HepG2 (cell line): Measurements from ENCODE around the gene CAPN9. TPM values are rescaled to one million over a fixed set of nuclear protein-coding genes. Genes with fewer than 3 reads are reported as not detected.

Experiments
- ATAC-seq: fragments of 200-7000 bp; cut with Tn5 transposase; 3 replicates; pipeline ENCODE4 v1.9.1; 2020; ENCODE audit warnings: mild to moderate bottlenecking, moderate library complexity
- BruUV-seq: library from RNA; stranded (reverse); fragments of 400-500 nt; replicated peaks from 2 replicates; lab custom pipeline; 2021; lab: Mats Ljungman, UMichigan
- CTCF ChIA-PET: fragments of 300-600 bp; formaldehyde crosslinking; extraction: SDS; loops from one replicate; lab custom pipeline; 2021; ENCODE audit warnings: low total read pairs, inconsistent platforms, low intra/inter-chr PET ratio; lab: Yijun Ruan, JAX
- POLR2A ChIA-PET: fragments of 350-600 bp; sonication (Branson Sonifier 250); formaldehyde crosslinking; loops from one replicate; lab custom pipeline; 2020; ENCODE audit warnings: antibody characterized with exemption, inconsistent platforms; lab: Yijun Ruan, JAX
- DNase-seq: peaks from one replicate; pipeline ENCODE4 v3.0.0-alpha.2; 2015; ENCODE audit warnings: low spot score
- FAIRE-seq: peaks from 3 replicates; lab custom pipeline; 2011; peaks lifted over from hg19 to GRCh38; lab: Jason Lieb, UNC
- H2AFZ ChIP-seq: one replicate; pipeline ENCODE4 v1.6.1; 2011; ENCODE audit warnings: low read length, inconsistent platforms
- H3K27ac ChIP-seq: fragments of 300-600 bp; 3 replicates; pipeline ENCODE4 v1.8.0; 2011; ENCODE audit warnings: mixed run types, mild to moderate bottlenecking, mixed read lengths, low read length, inconsistent platforms; ENCODE audit not compliant: insufficient read depth; ENCODE audit errors: extremely low read length
- H3K27me3 ChIP-seq, 2 experiments: fragments of 200-600 bp in 1 of 2; 2 replicates in 1 of 2; 3 replicates in 1 of 2; pipeline versions ENCODE4 v1.6.0 to v1.8.0; 2011; ENCODE audit warnings: low read length in 2 of 2, mild to moderate bottlenecking in 2 of 2, moderate library complexity in 2 of 2, inconsistent platforms in 1 of 2; ENCODE audit not compliant: insufficient read depth in 2 of 2, control insufficient read depth in 1 of 2
- H3K36me3 ChIP-seq, 2 experiments: fragments of 200-600 bp in 1 of 2; replicated peaks in 1 of 2; 2 replicates in 1 of 2; 3 replicates in 1 of 2; pipeline versions ENCODE4 v1.5.1 to v1.8.0; 2011; ENCODE audit warnings: low read length in 2 of 2, inconsistent platforms in 1 of 2; ENCODE audit not compliant: insufficient read depth in 2 of 2, control insufficient read depth in 1 of 2
- H3K4me1 ChIP-seq: 2 replicates; pipeline ENCODE4 v1.5.1; 2012; ENCODE audit warnings: low read length, inconsistent platforms; ENCODE audit not compliant: insufficient read depth
- H3K4me2 ChIP-seq: 2 replicates; pipeline ENCODE4 v1.6.0; 2011; ENCODE audit warnings: low read depth, low read length, inconsistent platforms
- H3K4me3 ChIP-seq, 3 experiments: fragments of 200-600 bp in 1 of 3; sonication (generic), shearing (Covaris generic) in 1 of 3; replicated peaks in 1 of 3; 2 replicates each; pipeline ENCODE4 v1.5.1; 2011 to 2016; ENCODE audit warnings: low read length in 3 of 3, inconsistent platforms in 2 of 3, low read depth in 2 of 3, mild to moderate bottlenecking in 2 of 3, control low read depth in 1 of 3, mixed read lengths in 1 of 3; ENCODE audit not compliant: insufficient read depth in 1 of 3
- H3K79me2 ChIP-seq: one replicate; pipeline ENCODE4 v1.6.1; 2011; ENCODE audit warnings: low read length, inconsistent platforms; ENCODE audit not compliant: insufficient read depth
- H3K9ac ChIP-seq: 2 replicates; pipeline ENCODE4 v1.6.0; 2011; ENCODE audit warnings: mild to moderate bottlenecking, low read depth, low read length, inconsistent platforms; ENCODE audit not compliant: insufficient read depth
- H3K9me3 ChIP-seq: 2 replicates; pipeline ENCODE4 v1.5.1; 2012; ENCODE audit warnings: mild to moderate bottlenecking, low read length
- H4K20me1 ChIP-seq: 2 replicates; pipeline ENCODE4 v1.6.0; 2011; ENCODE audit warnings: inconsistent platforms, mild to moderate bottlenecking, low read length, moderate library complexity; ENCODE audit not compliant: insufficient read depth
- FOXA3 ChIP-seq: IDR thresholded peaks from 2 replicates; pipeline ENCODE4 v1.6.1; 2016; ENCODE audit warnings: missing genetic modification reagents, missing compliant biosample characterization
- HNF4A ChIP-seq: sonication (generic); formaldehyde crosslinking; IDR thresholded peaks from 2 replicates; pipeline ENCODE4 v1.4.0; 2020; ENCODE audit warnings: missing genetic modification reagents
- HNF4G ChIP-seq, 2 experiments: sonication (generic) in 1 of 2; formaldehyde crosslinking in 1 of 2; IDR thresholded peaks; 2 replicates each; pipeline versions ENCODE4 v1.4.0 to v1.6.1; 2011 to 2020; ENCODE audit warnings: borderline replicate concordance in 2 of 2, low read depth in 2 of 2, mild to moderate bottlenecking in 2 of 2, low read length in 1 of 2, missing genetic modification reagents in 1 of 2, moderate library complexity in 1 of 2
- HOXA3 ChIP-seq: sonication (generic); formaldehyde crosslinking; IDR thresholded peaks from 2 replicates; pipeline ENCODE4 v1.5.0; 2020; ENCODE audit warnings: missing genetic modification reagents
- IRF2 ChIP-seq: IDR thresholded peaks from 2 replicates; pipeline ENCODE4 v1.6.1; 2018; ENCODE audit warnings: missing genetic modification reagents, missing compliant biosample characterization
- JUN ChIP-seq: sonication (generic); formaldehyde crosslinking; IDR thresholded peaks from 2 replicates; pipeline ENCODE4 v1.4.0; 2020; ENCODE audit warnings: mild to moderate bottlenecking, missing genetic modification reagents
- KDM5A ChIP-seq: fragments of 200-600 bp; sonication (generic); IDR thresholded peaks from 2 replicates; pipeline ENCODE4 v1.7.0; 2018; ENCODE audit warnings: antibody characterized with exemption, mild to moderate bottlenecking, low read length, borderline replicate concordance
- NKX3-1 ChIP-seq: sonication (generic); formaldehyde crosslinking; IDR thresholded peaks from 2 replicates; pipeline ENCODE4 v1.5.0; 2020; ENCODE audit warnings: missing genetic modification reagents
- PPARG ChIP-seq: conservative IDR thresholded peaks from 2 replicates; pipeline ENCODE4 v1.6.1; 2016; ENCODE audit warnings: missing biosample characterization, missing genetic modification reagents
- RAD21 ChIP-seq: fragments of 450-650 bp; formaldehyde crosslinking; IDR thresholded peaks from 2 replicates; pipeline ENCODE4 v1.5.0; 2020; ENCODE audit warnings: mild to moderate bottlenecking
- REXO4 ChIP-seq: sonication (generic); formaldehyde crosslinking; IDR thresholded peaks from 2 replicates; pipeline ENCODE4 v1.8.0; 2022; ENCODE audit warnings: missing genetic modification reagents, mild to moderate bottlenecking, borderline replicate concordance
- THAP11 ChIP-seq: IDR thresholded peaks from 2 replicates; pipeline ENCODE4 v1.6.1; 2016; ENCODE audit warnings: missing biosample characterization, missing genetic modification reagents
- ZFP1 ChIP-seq: IDR thresholded peaks from 2 replicates; pipeline ENCODE4 v1.6.1; 2016
- ZNF317 ChIP-seq: sonication (generic); formaldehyde crosslinking; IDR thresholded peaks from 2 replicates; pipeline ENCODE4 v1.5.0; 2020; ENCODE audit warnings: mild to moderate bottlenecking, missing genetic modification reagents
- ZNF547 ChIP-seq: sonication (generic); formaldehyde crosslinking; IDR thresholded peaks from 2 replicates; pipeline ENCODE4 v1.5.1; 2020; ENCODE audit warnings: mild to moderate bottlenecking, missing genetic modification reagents
- ZNF562 ChIP-seq: sonication (generic); formaldehyde crosslinking; IDR thresholded peaks from 2 replicates; pipeline ENCODE4 v1.8.0; 2022; ENCODE audit warnings: missing genetic modification reagents, borderline replicate concordance
- WGBS: methylation state at CpG from one replicate; pipeline ENCODE4 v1.1.6; 2017; ENCODE audit warnings: low lambda C conversion rate; 5-methylcytosine and 5-hydroxymethylcytosine counted together
- in situ Hi-C: cut with HindIII; loops from 2 replicates; pipeline ENCODE4 v1.10.0; 2017; ENCODE audit warnings: low pct_unique_long_range_greater_than_20kb; ENCODE audit not compliant: extremely low pct_ligation_motif_present
- intact Hi-C: fragments of 100-400 bp; cut with micrococcal nuclease; formaldehyde crosslinking; loops from one replicate; pipeline ENCODE4 v1.10.0; 2022; ENCODE audit not compliant: unreplicated experiment
- polyA plus RNA-seq, 8 experiments: library from polyadenylated mRNA; depleted of rRNA in 3 of 8; stranded (reverse) in 7 of 8; unstranded in 1 of 8; fragments of >200 nt; fragmentation: Illumina TruSeq in 4 of 8; extraction: Trizol in 4 of 8; gene quantifications; 2 replicates each; pipeline versions ENCODE4 v1.2.1 to v1.2.3, GENCODE V29; 2011 to 2016; ENCODE audit warnings: low read depth in 4 of 8, missing spikeins in 1 of 8, mixed read lengths in 1 of 8; ENCODE audit not compliant: insufficient read depth in 1 of 8
- total RNA-seq, 5 experiments: library from RNA; depleted of rRNA; stranded (reverse); fragments of >200 nt; fragmentation: Illumina TruSeq; extraction: Trizol; gene quantifications; 2 replicates each; pipeline ENCODE4 v1.2.3, GENCODE V29; 2016; ENCODE audit warnings: low read depth in 1 of 5
- TF ChIP-seq, protein P1 (sequence below): sonication (generic); formaldehyde crosslinking; IDR thresholded peaks from 2 replicates; pipeline ENCODE4 v1.5.0; 2020; ENCODE audit warnings: mild to moderate bottlenecking, low read depth, missing genetic modification reagents, borderline replicate concordance
- TF ChIP-seq, protein P2 (sequence below): sonication (generic); formaldehyde crosslinking; IDR thresholded peaks from 2 replicates; pipeline ENCODE4 v1.5.0; 2020; ENCODE audit warnings: mild to moderate bottlenecking, missing genetic modification reagents, moderate library complexity
- TF ChIP-seq, protein P3 (sequence below): sonication (generic); formaldehyde crosslinking; IDR thresholded peaks from 2 replicates; pipeline ENCODE4 v1.8.0; 2022; ENCODE audit warnings: mild to moderate bottlenecking, missing genetic modification reagents; ENCODE audit not compliant: insufficient replicate concordance

The CAPN9 gene
- total and polyA plus RNA-seq, 2 of the 13 experiments (the other 11 are each of a cell fraction or from before 2014, with no cell fraction given), result 0.04 to 0.31 TPM

DNA sequence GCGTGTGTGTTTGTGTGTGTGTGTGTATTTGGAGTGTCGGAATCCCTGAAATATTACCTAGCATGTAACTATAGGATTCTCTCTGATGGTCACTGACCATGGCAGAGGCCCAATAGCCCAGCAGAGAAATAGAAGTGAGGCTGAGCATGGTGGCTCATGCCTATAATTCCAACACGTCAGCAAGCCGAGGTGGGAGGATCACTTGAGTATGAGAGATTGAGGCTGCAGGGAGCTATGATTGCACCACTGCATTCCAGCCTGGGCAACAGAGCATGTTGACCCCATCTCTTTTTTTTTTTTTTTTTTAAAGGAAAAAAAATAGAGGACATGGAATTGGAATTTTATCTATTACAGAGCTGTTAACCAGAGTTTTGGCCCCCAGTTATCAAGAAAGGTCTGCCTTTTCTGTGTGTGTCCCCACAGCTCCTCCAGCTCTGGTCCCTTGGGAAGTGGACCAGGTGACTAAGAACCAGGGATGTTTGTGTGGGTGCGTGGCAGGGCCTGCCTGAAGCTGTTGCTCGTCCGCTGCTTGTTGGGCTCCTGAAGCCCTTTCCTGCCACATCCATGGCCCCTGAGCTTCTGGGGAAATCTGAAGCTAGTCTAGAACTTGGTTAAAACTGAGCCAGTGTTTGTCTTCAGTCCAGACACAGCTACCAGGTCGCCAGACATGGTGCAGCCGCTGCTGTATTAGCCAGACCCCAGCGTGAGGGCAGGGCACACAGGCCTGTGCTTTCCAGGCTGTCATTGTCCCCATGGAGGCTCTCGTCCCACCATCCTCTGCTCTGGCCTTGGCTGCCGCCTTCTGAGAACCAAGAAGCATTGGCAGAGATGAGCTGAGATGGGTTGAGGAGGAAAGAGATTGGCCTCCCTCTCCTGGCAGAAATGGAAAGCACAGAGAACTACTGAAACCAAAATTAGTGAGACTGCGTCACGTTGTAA, 25.5 kb downstream of the CAPN9 start:
- Histone ChIP-seq H3K4me3 (no peak overlapping the region; a peak in 1 of 6 replicates), H2AFZ (no peak overlapping the region), H3K4me2 (peak overlapping the region; percentile 67), H3K4me1 (peaks cover 34% of the 10 kb centered on the region), H3K9ac (no peak overlapping the region), H4K20me1 (no peaks in the 10 kb centered on the region), H3K36me3 (no peaks in the 10 kb centered on the region), H3K9me3 (no peaks in the 10 kb centered on the region), H3K27me3 (peaks cover 1 to 7% of the 10 kb centered on the region in 2 experiments; a peak in 3 of 5 replicates), H3K79me2 (no peaks in the 10 kb centered on the region), H3K27ac (no peak overlapping the region)
- ChIA-PET POLR2A (interaction anchor here (0.6 to 2.7 kb wide), 8 partner anchors 30 to 444 kb away, joined by 3 to 33 read pairs (median 4); partner anchors contain the start of gene AGT), CTCF (interaction anchor here (0.7 to 2.9 kb wide), 5 partner anchors 57 to 205 kb away, joined by 3 to 24 read pairs (median 4); partner anchors contain the start of gene COG2)
- BruUV-seq, result no TSS peak
- intact Hi-C loops (loop anchor here (1.0 to 2.0 kb wide), 4 partner anchors 58 to 140 kb away; partner anchors contain the start of genes AGT and COG2), in situ Hi-C loops (loop anchor here (5.0 kb wide), 1 partner anchor 135 kb away; no protein-coding TSS in a partner anchor)
- ATAC-seq (peak; percentile 75), FAIRE-seq (peak; percentile 85), DNase-seq (peak; percentile 56)
- WGBS, result 34% methylated on average over 13 of the region's 14 CpGs
- TF ChIP-seq PPARG (CRISPR knock-in tag) (no peak), HOXA3 (CRISPR knock-in tag) (0 out of 2 replicates have a peak, but pooled peaks have one; percentile 12), ZFP1 (CRISPR knock-in tag) (no peak), ZNF317 (CRISPR knock-in tag) (no peak), JUN (no peak), HNF4A (CRISPR knock-in tag) (no peak), ZNF547 (CRISPR knock-in tag) (no peak), NKX3-1 (CRISPR knock-in tag) (no peak), ZNF562 (CRISPR knock-in tag) (no peak), KDM5A (no peak), RAD21 (CRISPR knock-in tag) (peak; percentile 89), IRF2 (CRISPR knock-in tag) (peak; percentile 64; the same call in 1 of the 2 replicates), REXO4 (CRISPR knock-in tag) (no peak), HNF4G (IDR thresholded peaks at IDR 0.05; ENCODE audit: borderline replicate concordance, low read depth, low read length) (no peak), HNF4G (CRISPR knock-in tag; IDR thresholded peaks at IDR 0.05; ENCODE audit: borderline replicate concordance, low read depth) (no peak), FOXA3 (CRISPR knock-in tag) (0 out of 2 replicates have a peak, but pooled peaks have one; percentile 16), THAP11 (CRISPR knock-in tag) (0 out of 2 replicates have a peak, but pooled peaks have one; percentile 38)
- TF ChIP-seq, protein P1, sequence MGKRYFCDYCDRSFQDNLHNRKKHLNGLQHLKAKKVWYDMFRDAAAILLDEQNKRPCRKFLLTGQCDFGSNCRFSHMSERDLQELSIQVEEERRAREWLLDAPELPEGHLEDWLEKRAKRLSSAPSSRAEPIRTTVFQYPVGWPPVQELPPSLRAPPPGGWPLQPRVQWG, result no peak
- TF ChIP-seq, protein P2, sequence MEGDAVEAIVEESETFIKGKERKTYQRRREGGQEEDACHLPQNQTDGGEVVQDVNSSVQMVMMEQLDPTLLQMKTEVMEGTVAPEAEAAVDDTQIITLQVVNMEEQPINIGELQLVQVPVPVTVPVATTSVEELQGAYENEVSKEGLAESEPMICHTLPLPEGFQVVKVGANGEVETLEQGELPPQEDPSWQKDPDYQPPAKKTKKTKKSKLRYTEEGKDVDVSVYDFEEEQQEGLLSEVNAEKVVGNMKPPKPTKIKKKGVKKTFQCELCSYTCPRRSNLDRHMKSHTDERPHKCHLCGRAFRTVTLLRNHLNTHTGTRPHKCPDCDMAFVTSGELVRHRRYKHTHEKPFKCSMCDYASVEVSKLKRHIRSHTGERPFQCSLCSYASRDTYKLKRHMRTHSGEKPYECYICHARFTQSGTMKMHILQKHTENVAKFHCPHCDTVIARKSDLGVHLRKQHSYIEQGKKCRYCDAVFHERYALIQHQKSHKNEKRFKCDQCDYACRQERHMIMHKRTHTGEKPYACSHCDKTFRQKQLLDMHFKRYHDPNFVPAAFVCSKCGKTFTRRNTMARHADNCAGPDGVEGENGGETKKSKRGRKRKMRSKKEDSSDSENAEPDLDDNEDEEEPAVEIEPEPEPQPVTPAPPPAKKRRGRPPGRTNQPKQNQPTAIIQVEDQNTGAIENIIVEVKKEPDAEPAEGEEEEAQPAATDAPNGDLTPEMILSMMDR (CRISPR knock-in tag), result peak; percentile 94
- TF ChIP-seq, protein P3, sequence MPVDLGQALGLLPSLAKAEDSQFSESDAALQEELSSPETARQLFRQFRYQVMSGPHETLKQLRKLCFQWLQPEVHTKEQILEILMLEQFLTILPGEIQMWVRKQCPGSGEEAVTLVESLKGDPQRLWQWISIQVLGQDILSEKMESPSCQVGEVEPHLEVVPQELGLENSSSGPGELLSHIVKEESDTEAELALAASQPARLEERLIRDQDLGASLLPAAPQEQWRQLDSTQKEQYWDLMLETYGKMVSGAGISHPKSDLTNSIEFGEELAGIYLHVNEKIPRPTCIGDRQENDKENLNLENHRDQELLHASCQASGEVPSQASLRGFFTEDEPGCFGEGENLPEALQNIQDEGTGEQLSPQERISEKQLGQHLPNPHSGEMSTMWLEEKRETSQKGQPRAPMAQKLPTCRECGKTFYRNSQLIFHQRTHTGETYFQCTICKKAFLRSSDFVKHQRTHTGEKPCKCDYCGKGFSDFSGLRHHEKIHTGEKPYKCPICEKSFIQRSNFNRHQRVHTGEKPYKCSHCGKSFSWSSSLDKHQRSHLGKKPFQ (CRISPR knock-in tag), result no peak
